ENCODE data around the gene NKX1-2.

DNA sequence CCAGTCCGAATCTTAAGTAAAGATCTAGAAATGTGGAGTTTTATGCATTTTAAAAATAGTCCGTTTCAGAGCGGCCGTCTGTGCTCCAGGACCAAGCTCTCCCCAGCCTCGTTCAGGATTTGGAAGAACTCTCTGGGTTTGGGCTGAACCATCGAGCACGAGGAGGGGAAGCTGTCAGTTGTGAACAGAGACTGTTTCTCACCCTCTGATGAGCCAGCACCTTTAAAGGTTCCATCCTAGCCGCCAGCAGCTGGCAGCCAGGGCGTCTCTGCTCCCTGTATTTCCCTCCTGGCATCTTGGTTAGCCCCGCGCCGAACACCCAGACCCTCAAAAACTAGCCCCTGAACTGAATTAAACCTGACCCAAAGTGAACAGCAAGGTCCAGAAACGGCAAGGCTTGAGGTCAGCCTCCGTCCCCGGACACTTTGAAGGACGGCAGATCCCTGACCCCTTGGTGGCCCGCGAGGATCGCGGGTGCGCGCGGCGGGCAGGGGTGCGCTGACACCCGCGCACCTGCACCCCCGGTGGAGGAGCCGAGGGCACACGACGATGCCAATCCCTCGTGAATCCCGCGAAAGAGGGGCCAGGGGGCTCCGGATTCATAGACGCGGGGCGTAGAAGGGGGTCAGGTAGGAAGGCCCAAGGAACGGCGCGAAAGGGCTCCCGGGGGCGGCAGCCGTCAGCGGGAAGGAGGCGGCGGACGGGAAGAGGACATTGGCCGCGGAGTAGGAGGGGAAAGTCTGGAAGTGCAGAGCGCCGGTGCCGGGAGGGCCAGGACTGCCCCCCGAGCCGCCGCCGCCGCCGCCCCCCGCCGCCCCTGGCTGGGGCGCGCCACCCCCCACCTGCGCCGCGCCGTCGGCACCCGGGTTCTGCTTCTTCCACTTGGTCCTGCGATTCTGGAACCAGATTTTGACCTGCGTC, 2.7 kb downstream of the NKX1-2 start:
- TF ChIP-seq, protein P1, sequence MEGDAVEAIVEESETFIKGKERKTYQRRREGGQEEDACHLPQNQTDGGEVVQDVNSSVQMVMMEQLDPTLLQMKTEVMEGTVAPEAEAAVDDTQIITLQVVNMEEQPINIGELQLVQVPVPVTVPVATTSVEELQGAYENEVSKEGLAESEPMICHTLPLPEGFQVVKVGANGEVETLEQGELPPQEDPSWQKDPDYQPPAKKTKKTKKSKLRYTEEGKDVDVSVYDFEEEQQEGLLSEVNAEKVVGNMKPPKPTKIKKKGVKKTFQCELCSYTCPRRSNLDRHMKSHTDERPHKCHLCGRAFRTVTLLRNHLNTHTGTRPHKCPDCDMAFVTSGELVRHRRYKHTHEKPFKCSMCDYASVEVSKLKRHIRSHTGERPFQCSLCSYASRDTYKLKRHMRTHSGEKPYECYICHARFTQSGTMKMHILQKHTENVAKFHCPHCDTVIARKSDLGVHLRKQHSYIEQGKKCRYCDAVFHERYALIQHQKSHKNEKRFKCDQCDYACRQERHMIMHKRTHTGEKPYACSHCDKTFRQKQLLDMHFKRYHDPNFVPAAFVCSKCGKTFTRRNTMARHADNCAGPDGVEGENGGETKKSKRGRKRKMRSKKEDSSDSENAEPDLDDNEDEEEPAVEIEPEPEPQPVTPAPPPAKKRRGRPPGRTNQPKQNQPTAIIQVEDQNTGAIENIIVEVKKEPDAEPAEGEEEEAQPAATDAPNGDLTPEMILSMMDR (IDR thresholded peaks at IDR 0.05), result no peak
- no peak for TF ChIP-seq ZFX (IDR thresholded peaks at IDR 0.05; ENCODE audit: borderline replicate concordance)
